Stimulated activated memory B cell treated with anti-CD40 and anti-IgM and Interleukin-4, amounts not matched to agents 10 μg/mL and 1 μg/mL and 100 μg/mL, for 72 hours (primary cell): ENCODE data around the gene VDAC2.

Experiments
- ATAC-seq: fragments of 150-1000 bp; cut with Tn5 transposase; 2 replicates; pipeline ENCODE4 v1.10.0; 2021
- H3K27ac Mint-ChIP-seq: one replicate; pipeline ENCODE4 v1.8.0; 2022; ENCODE audit warnings: mild to moderate bottlenecking, mixed read lengths
- H3K27me3 Mint-ChIP-seq: one replicate; pipeline ENCODE4 v1.8.0; 2022; ENCODE audit warnings: mixed read lengths
- H3K36me3 Mint-ChIP-seq: one replicate; pipeline ENCODE4 v1.8.0; 2022; ENCODE audit warnings: mixed read lengths
- H3K4me1 Mint-ChIP-seq: one replicate; pipeline ENCODE4 v1.8.0; 2022; ENCODE audit warnings: mixed read lengths
- H3K4me3 Mint-ChIP-seq: one replicate; pipeline ENCODE4 v1.8.0; 2022; ENCODE audit warnings: mild to moderate bottlenecking, moderate library complexity, mixed read lengths
- H3K9me3 Mint-ChIP-seq: one replicate; pipeline ENCODE4 v1.8.0; 2022; ENCODE audit warnings: mixed read lengths

VDAC2 gene

DNA sequence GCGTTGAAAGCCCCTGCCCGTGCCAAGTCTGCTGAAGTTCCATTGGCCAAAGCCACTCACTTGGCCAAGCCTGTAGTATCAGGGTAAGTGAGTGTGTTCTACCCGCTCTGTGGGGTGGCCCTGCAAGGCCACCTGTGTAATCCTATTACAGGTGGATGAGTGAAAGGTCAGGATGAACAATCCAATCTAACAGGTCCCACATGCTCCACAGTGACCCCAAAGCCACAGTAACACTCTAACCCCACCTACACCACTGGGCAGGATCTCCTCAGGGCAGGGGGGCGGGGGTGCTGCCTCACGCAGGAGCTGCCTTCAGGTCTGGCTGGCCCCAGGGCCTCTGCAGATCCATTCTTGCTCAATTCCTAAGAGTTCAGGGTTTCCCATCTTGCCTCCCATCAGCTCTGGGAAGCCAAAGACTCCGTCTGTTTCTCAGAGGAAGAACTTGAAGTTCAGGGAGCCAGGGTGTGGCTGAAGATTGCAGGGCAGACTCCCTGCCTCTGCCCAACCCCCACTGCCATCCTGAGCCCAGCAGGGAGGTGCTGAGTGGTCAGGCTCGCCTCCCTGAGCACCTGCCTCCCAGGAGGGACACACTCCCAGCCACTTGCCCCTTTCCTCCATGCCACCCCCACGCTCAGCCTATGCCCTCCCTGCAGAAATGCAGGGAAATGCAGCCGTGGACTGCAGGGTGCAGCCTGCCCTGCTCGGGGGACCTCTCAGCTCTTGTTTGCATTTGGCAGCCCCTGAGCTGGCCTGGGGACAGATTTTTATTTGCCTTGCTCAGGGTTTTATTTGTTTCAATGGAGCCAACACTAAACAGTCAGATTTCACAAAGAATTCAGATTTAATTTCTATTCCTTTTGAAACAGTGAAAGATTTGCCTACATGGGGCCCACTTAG lies 35.0 kb downstream of the VDAC2 start:
- H3K27ac Mint-ChIP-seq, result no peak overlapping the region
- H3K9me3 Mint-ChIP-seq, result no peaks in the 10 kb centered on the region
- peaks cover 19% of the 10 kb centered on the region for H3K27me3 Mint-ChIP-seq
- H3K4me3 Mint-ChIP-seq, result no peak overlapping the region
- no peak for ATAC-seq
- no peaks in the 10 kb centered on the region for H3K4me1 Mint-ChIP-seq
- no peaks in the 10 kb centered on the region for H3K36me3 Mint-ChIP-seq

DNA sequence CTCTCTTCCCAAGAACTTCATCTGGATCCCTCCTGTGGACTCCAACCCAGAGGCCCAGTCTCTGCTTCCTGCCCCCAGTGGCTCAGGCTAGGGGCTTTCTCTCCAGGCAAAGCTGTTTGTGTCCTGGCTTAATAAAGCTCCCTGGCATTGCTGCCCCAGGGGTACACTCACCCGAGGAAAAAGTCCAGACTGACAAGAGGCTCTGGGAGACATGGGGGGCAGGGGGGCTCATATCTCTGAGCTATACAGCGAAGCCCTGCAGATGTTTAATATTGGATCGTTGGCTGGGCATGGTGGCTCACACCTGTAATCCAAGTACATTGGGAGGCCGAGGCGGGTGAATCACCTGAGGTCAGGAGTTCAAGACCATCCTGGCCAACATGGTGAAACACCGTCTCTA lies 35.9 kb downstream of the VDAC2 start:
- Mint-ChIP-seq H3K9me3 (no peaks in the 10 kb centered on the region), H3K4me1 (no peaks in the 10 kb centered on the region), H3K27me3 (peaks cover 19% of the 10 kb centered on the region), H3K27ac (no peak overlapping the region), H3K4me3 (no peak overlapping the region), H3K36me3 (no peaks in the 10 kb centered on the region)
- ATAC-seq, result no peak

DNA sequence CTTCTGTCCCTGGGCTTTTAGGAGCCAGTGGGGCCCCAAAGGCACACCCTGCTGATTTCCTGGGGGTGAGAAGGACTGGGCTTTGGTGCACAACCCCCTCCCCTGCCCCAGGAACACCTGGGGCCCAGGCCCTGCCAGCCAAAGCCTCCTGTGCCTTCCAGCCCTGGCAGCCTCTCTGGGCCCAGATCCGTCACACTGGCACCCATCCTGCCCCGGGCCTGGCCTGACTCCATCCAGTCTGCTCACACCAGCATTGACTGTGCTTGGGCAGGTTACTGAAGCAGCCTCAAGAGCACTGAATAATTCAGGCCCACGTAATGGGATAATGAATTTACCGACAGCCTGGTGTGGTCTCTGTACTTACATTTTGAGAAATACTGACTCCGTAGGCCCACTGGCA lies 37.2 kb downstream of the VDAC2 start:
- peaks cover 19% of the 10 kb centered on the region for H3K27me3 Mint-ChIP-seq

DNA sequence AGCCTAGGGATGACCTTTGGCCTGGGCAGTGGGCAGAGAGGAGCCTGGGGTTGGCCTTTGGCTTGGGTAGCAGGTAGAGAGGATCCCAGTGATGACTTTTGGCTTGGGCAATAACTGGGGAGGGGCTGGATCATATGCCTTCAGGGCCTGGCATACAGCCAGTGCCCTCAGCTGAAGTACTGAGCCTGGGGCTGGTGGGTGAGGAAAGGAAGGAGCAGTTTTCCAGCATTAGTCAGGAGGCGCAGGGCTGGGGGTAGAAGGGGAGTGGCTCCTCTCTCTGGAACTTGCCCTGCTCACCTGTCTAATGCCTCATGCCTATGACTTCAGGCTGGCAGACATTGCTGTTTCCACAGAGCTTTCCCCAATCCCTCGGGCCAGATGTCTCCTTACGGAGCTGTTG lies 40.3 kb downstream of the VDAC2 start:
- H3K4me3 Mint-ChIP-seq, result no peak overlapping the region
- peaks cover 7% of the 10 kb centered on the region for H3K9me3 Mint-ChIP-seq
- H3K4me1 Mint-ChIP-seq, result no peaks in the 10 kb centered on the region
- no peak for ATAC-seq
- peaks cover 19% of the 10 kb centered on the region for H3K27me3 Mint-ChIP-seq
- H3K27ac Mint-ChIP-seq, result no peak overlapping the region
- H3K36me3 Mint-ChIP-seq, result peaks cover 5% of the 10 kb centered on the region

More for the DNA sequence above, 37.2 kb downstream of the VDAC2 start:
- no peak for ATAC-seq
- peaks cover 5% of the 10 kb centered on the region for H3K36me3 Mint-ChIP-seq
- peaks cover 4% of the 10 kb centered on the region for H3K9me3 Mint-ChIP-seq
- H3K4me1 Mint-ChIP-seq, result no peaks in the 10 kb centered on the region
- H3K4me3 Mint-ChIP-seq, result no peak overlapping the region
- no peak overlapping the region for H3K27ac Mint-ChIP-seq

DNA sequence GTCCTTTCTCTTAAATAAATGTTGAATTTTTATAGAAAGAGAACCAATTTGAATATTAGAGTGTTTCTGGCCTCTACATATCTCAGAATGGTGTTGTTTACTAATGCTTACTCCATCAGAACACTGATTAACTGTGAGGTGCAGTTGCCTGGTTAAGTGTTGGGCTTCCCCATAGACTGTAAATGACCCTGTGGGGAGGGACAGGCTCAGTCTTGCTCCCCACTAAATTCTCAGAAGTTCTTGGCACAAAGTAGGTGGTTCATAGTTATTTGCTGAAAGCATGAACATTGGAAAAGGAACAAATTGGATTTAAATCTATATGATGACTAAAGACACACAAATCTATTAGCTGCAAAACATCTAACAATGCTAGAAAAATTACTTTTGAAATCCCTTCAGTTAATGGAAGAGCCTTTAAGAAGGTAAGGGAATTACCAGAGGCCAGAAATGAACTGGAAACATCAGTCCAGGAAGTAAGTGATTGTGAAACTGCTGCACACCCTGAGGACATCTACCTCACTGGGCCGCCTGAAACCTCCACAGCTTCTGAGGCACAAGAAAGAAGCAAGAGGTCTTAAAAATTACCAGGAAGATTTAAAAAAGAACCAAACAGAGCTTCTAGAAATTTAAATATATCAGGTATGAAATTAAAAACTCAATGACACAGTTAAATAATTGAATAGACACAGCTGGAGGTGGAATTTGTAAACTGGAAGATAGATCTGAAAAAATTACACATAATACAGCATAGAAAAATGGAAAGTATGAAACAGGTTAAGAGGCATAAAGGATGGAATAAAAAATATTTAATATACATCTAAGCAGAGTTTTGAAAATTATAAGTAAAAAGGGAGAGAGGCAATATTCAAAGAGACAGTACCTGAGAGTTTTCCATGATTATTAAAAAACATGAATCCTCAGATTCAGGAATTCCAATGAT lies 43.0 kb downstream of the VDAC2 start:
- no peak for ATAC-seq
- H3K4me3 Mint-ChIP-seq, result no peak overlapping the region
- H3K9me3 Mint-ChIP-seq, result peaks cover 7% of the 10 kb centered on the region
- H3K27me3 Mint-ChIP-seq, result peaks cover 9% of the 10 kb centered on the region
- H3K36me3 Mint-ChIP-seq, result peaks cover 5% of the 10 kb centered on the region
- no peaks in the 10 kb centered on the region for H3K4me1 Mint-ChIP-seq
- no peak overlapping the region for H3K27ac Mint-ChIP-seq

DNA sequence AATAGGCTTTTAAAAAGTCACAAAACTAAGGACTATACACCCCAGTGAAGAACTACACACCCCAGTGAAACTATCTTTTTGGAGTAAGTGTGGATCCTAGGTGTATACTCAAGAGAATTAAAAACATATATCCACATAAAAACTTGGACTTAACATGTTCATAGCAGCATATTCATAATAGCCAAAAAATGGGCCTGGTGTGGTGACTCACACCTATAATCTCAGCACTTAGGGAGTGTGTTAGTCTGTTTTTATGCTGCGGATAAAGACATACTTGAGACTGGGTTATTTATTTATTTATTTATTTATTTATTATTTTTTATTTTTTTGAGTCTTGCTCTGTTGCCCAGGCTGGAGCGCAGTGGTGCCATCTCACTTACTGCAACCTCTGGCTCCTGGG lies 44.1 kb downstream of the VDAC2 start:
- no peaks in the 10 kb centered on the region for H3K4me1 Mint-ChIP-seq
- no peaks in the 10 kb centered on the region for H3K27me3 Mint-ChIP-seq
- no peak overlapping the region for H3K27ac Mint-ChIP-seq
- no peak for ATAC-seq
- peaks cover 7% of the 10 kb centered on the region for H3K9me3 Mint-ChIP-seq
- no peak overlapping the region for H3K4me3 Mint-ChIP-seq
- peaks cover 5% of the 10 kb centered on the region for H3K36me3 Mint-ChIP-seq

DNA sequence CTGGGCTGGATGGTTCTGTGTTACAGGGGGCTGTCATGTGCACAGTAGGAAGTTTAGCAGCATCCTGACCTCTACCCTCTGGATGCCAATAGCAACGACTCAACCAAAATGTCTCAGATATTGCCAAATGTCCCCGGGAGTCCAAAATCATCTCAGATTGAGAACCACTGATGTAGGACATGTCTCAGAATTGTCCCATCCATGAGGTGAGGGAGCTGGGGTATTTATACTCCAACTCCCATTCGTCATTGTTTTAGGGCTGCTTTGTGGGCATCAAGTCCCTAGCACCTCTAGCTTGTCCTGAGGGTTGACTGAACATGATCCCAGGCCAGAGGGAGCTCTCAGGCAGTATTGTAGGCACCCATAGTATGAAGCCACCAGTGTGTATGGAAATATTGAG lies 50.4 kb downstream of the VDAC2 start:
- ATAC-seq, result no peak
- H3K36me3 Mint-ChIP-seq, result no peaks in the 10 kb centered on the region
- no peaks in the 10 kb centered on the region for H3K27me3 Mint-ChIP-seq

DNA sequence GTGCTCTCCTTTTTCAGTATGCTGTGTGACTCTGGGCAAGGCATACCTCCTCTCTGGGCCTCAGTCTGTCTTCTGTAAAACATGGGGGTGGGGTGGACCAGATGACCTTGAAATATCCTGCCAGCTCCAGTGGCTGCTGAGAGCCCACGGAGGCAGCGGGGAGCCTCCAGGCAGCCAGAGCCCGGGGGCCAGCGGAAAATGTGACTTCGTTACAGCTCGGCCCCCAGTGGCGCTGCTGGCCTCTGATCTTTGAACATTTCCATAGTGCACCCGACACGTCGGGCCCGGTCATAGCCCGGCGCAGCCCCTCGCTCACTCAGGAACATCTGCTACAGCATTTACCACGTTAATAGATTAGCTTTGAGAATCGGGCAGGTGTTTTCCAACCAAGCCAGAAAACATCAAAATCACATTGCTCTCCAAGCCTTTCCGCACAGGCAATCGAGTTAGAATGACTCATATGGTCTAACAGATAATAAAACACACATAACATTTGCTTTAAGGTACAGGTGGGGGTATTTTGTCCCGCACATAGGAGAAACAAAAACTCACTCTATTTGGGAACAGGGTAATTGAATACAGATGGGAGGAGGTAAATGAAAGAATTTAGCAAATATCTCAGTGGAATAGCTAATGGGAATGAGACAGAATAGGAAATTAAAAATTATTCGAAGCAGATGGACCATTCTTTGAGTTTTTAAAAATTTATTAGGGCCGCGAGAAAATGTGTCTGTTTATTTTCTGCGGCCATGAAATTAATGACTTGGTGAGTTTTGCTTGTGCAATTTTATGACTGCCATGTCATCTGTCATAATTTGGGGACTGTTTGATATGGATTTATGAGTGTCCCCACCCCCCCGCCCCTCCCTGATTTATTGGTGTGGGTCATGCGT lies 51.5 kb downstream of the VDAC2 start:
- peaks cover 4% of the 10 kb centered on the region for H3K9me3 Mint-ChIP-seq
- H3K4me1 Mint-ChIP-seq, result no peaks in the 10 kb centered on the region
- no peak overlapping the region for H3K4me3 Mint-ChIP-seq
- no peaks in the 10 kb centered on the region for H3K36me3 Mint-ChIP-seq
- H3K27ac Mint-ChIP-seq, result no peak overlapping the region
- ATAC-seq, result no peak
- H3K27me3 Mint-ChIP-seq, result no peaks in the 10 kb centered on the region

More for the DNA sequence above, 50.4 kb downstream of the VDAC2 start:
- H3K4me3 Mint-ChIP-seq, result no peak overlapping the region
- H3K4me1 Mint-ChIP-seq, result no peaks in the 10 kb centered on the region
- H3K27ac Mint-ChIP-seq, result no peak overlapping the region
- H3K9me3 Mint-ChIP-seq, result peaks cover 4% of the 10 kb centered on the region

DNA sequence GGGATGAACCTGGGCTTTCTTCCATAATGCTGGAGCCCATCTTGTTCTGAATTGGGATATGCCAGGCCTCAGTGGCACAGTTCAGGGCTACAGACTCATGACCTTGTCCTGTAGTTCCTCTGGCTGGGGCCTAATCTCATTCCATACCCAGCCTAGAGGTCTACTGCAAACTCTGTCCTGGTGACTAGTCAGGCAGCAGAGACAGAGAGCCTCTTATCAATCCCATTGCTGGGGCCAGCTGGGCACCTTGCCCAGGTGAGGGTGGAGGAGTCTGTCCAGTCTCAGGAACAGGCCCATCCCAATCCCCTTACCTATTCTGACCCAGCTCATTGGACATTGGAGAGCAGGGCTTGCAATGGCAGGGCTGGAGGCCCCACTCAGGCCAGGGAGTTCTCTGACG lies 53.2 kb downstream of the VDAC2 start:
- Mint-ChIP-seq H3K36me3 (no peaks in the 10 kb centered on the region), H3K4me1 (no peaks in the 10 kb centered on the region), H3K27me3 (no peaks in the 10 kb centered on the region), H3K9me3 (peaks cover 4% of the 10 kb centered on the region), H3K4me3 (no peak overlapping the region), H3K27ac (no peak overlapping the region)
- ATAC-seq, result no peak

DNA sequence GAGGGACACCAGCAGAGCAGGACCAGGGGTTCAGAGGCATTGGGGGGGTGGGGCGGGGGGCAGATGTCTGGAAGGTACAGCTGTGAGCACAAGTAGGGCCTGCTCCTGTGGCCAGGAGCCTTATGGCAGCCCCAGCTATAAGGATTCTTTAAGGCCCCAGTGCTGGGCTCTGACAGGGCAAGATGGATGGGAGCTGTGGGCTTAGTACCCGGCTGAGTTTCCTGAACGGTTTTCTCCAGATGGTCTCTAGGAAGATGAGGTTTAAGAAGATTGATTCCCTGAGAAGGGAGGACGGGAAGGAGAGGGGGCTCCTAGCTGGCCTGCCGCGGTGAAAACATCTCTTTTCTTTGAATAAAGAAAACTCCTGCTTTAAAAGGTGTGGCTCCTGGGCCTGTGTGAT lies 55.3 kb downstream of the VDAC2 start:
- H3K27me3 Mint-ChIP-seq, result no peaks in the 10 kb centered on the region
- no peaks in the 10 kb centered on the region for H3K4me1 Mint-ChIP-seq
- H3K27ac Mint-ChIP-seq, result no peak overlapping the region
- no peaks in the 10 kb centered on the region for H3K36me3 Mint-ChIP-seq
- H3K4me3 Mint-ChIP-seq, result no peak overlapping the region
- peaks cover 3% of the 10 kb centered on the region for H3K9me3 Mint-ChIP-seq
- no peak for ATAC-seq

DNA sequence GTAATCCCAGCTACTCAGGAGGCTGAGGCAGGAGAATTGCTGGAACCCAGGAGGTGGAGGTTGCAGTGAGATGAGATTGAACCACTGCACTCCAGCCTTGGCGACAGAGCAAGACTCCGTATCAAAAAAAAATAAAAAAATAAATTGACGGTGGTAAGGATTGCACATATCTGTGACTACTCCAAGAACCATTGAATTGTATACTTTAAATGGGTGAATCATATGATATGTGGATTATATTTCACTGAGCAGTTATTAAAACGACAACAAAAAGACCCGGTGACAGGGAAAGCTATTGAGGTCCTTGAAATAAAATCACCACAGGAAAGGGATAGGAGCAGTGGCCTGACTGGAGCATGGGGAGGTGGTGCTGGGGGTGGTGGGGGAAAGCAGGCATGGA lies 56.3 kb downstream of the VDAC2 start:
- no peaks in the 10 kb centered on the region for H3K36me3 Mint-ChIP-seq
- ATAC-seq, result no peak
- no peak overlapping the region for H3K4me3 Mint-ChIP-seq
- H3K27me3 Mint-ChIP-seq, result no peaks in the 10 kb centered on the region
- no peaks in the 10 kb centered on the region for H3K4me1 Mint-ChIP-seq
- H3K9me3 Mint-ChIP-seq, result no peaks in the 10 kb centered on the region
- no peak overlapping the region for H3K27ac Mint-ChIP-seq

DNA sequence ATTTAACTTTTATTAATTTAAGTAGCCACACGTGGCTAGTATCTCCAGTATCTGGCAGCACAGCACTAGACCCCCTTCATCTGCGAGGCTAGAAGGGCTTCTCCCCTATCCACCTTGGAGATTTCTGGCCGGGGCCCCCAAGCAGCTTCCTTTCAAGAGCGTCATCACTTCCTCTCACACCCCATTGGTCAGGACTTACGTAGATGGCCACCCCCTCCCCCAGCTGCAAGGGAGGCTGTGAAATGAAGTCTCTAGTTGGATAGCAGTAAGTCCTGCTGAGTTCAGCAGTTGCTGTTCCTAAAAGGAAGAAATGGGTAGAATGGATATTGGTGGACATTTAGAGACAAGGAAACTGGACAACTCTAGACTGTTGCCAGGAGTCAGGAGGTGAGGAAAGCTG lies 59.0 kb downstream of the VDAC2 start:
- ATAC-seq, result no peak
- Mint-ChIP-seq H3K36me3 (no peaks in the 10 kb centered on the region), H3K4me3 (no peak overlapping the region), H3K27me3 (peaks cover 8% of the 10 kb centered on the region), H3K9me3 (no peaks in the 10 kb centered on the region), H3K27ac (no peak overlapping the region), H3K4me1 (no peaks in the 10 kb centered on the region)

DNA sequence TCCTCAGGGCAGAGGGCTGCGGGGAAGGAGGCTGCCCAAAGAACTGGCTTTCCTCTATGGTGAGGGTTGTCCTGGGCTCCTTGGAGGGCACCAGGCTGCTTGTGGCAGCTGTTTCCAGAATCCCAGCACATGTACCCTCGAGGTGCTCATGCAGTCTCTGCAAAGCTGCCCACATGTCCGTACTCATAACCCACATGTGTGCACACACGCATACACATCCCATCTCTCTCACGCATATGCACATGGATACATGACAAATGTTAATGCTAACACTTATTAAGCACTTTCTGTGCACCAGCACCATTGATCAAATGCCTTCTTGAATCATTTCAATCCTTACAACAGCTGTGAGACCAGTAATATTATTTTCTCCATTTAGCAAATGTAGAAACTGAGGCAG lies 61.5 kb downstream of the VDAC2 start:
- no peak for ATAC-seq
- Mint-ChIP-seq H3K4me3 (no peak overlapping the region), H3K27ac (no peak overlapping the region), H3K36me3 (no peaks in the 10 kb centered on the region), H3K4me1 (no peaks in the 10 kb centered on the region), H3K27me3 (peaks cover 29% of the 10 kb centered on the region), H3K9me3 (no peaks in the 10 kb centered on the region)

DNA sequence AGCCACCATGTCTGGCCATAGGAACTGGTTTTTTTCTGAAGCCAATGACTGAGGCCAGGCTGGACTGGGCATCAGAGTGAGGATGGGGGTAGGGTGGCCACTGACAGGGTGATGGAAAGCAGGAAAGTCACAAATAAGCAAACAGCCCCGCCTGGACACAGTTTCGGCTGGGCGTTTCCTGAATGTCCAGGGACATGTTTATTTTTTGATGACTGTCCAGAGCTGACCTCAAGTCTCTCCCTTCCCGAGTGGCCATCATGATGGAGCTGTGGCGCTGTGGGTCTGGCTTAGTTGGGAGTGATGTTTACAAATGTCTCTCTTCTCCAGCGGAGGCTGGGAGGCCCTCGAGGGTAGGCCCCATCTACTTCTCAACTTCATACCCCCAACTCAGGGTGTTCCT lies 62.3 kb downstream of the VDAC2 start:
- ATAC-seq, result no peak
- H3K27ac Mint-ChIP-seq, result no peak overlapping the region

More for the DNA sequence above, 62.3 kb downstream of the VDAC2 start:
- Mint-ChIP-seq H3K4me3 (no peak overlapping the region), H3K4me1 (no peaks in the 10 kb centered on the region), H3K27me3 (peaks cover 29% of the 10 kb centered on the region), H3K9me3 (no peaks in the 10 kb centered on the region), H3K36me3 (no peaks in the 10 kb centered on the region)
